ENCODE measurements around the gene NANOS3. TPM values are rescaled to one million over a fixed set of nuclear protein-coding genes. Genes with fewer than 3 reads are reported as not detected.

Gene NANOS3
- total and polyA plus RNA-seq, 9 of the 15 experiments (the other 6 are each of a cell fraction or from before 2014, with no cell fraction given), result not detected

DNA sequence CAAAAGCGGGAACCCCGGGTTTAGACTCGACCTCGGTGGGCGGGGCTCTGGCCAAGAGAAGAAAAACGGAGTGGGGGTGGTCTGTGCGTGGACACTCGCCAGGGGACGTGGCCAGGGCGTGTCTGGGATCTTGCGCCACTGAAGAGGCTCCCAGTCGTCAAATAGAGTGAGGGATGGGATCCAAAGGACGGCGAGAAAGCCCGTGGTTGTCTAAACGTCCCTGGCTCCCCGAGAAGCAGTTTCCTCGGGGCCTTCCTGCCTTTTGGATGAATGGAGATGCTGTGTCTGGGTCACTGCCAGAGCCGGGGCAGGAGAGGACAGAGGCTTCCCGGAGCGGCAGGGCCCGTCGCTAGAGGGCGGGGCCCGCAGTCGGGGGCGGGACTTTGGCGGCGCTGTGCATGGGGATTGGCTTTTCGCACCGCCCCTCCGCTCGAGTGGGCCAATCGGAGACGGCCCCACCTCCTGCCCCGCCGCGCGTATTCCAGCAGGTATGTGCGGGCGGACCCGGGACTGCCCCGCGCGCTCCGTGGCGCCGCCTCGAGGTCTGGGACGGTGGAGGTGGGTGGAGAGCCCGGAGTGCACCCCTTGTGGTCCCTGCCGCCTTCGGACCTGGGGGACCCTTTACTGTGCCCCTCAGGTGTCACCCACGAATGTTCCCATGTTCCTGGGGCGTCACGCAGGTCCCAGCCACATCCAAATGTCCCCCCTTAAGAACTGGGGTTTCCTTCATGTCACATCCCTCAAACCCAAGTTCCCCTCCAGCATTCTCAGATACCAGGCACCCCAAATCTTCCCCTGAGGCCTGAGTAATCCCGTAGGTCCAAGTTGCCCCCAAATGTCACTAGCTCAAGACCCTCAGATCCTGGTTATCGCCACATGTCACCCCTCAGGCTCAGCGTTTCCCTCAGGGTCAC, 43.3 kb upstream of the NANOS3 start (continued):
- TF ChIP-seq, protein P1, sequence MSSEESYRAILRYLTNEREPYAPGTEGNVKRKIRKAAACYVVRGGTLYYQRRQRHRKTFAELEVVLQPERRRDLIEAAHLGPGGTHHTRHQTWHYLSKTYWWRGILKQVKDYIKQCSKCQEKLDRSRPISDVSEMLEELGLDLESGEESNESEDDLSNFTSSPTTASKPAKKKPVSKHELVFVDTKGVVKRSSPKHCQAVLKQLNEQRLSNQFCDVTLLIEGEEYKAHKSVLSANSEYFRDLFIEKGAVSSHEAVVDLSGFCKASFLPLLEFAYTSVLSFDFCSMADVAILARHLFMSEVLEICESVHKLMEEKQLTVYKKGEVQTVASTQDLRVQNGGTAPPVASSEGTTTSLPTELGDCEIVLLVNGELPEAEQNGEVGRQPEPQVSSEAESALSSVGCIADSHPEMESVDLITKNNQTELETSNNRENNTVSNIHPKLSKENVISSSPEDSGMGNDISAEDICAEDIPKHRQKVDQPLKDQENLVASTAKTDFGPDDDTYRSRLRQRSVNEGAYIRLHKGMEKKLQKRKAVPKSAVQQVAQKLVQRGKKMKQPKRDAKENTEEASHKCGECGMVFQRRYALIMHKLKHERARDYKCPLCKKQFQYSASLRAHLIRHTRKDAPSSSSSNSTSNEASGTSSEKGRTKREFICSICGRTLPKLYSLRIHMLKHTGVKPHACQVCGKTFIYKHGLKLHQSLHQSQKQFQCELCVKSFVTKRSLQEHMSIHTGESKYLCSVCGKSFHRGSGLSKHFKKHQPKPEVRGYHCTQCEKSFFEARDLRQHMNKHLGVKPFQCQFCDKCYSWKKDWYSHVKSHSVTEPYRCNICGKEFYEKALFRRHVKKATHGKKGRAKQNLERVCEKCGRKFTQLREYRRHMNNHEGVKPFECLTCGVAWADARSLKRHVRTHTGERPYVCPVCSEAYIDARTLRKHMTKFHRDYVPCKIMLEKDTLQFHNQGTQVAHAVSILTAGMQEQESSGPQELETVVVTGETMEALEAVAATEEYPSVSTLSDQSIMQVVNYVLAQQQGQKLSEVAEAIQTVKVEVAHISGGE (CRISPR knock-in tag; IDR thresholded peaks at IDR 0.05), result no peak
- TF ChIP-seq, protein P2, sequence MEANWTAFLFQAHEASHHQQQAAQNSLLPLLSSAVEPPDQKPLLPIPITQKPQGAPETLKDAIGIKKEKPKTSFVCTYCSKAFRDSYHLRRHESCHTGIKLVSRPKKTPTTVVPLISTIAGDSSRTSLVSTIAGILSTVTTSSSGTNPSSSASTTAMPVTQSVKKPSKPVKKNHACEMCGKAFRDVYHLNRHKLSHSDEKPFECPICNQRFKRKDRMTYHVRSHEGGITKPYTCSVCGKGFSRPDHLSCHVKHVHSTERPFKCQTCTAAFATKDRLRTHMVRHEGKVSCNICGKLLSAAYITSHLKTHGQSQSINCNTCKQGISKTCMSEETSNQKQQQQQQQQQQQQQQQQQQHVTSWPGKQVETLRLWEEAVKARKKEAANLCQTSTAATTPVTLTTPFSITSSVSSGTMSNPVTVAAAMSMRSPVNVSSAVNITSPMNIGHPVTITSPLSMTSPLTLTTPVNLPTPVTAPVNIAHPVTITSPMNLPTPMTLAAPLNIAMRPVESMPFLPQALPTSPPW (CRISPR knock-in tag; IDR thresholded peaks at IDR 0.05), result peak; percentile 53
- TF ChIP-seq BRF1 (IDR thresholded peaks at IDR 0.05; ENCODE audit: borderline replicate concordance, extremely low read depth, insufficient read length) (no peak), NEUROD1 (IDR thresholded peaks at IDR 0.05; ENCODE audit: borderline replicate concordance, low read depth, low read length, partially characterized antibody) (peak; percentile 90), ETS2 (tag; IDR thresholded peaks at IDR 0.05; ENCODE audit: borderline replicate concordance, poor library complexity, severe bottlenecking) (no peak), ZNF174 (CRISPR knock-in tag; IDR thresholded peaks at IDR 0.05) (no peak), E2F3 (CRISPR knock-in tag; IDR thresholded peaks at IDR 0.05) (no peak), STAT5A (IDR thresholded peaks at IDR 0.05; ENCODE audit: borderline replicate concordance, low read length) (no peak), NFIX (CRISPR knock-in tag; IDR thresholded peaks at IDR 0.05; ENCODE audit: low read depth) (no peak), ZFX (CRISPR knock-in tag; IDR thresholded peaks at IDR 0.05) (peak; percentile 56), SPI1 (IDR thresholded peaks at IDR 0.05; ENCODE audit: borderline replicate concordance, low read depth, low read length) (no peak)
- TF ChIP-seq, protein P3, sequence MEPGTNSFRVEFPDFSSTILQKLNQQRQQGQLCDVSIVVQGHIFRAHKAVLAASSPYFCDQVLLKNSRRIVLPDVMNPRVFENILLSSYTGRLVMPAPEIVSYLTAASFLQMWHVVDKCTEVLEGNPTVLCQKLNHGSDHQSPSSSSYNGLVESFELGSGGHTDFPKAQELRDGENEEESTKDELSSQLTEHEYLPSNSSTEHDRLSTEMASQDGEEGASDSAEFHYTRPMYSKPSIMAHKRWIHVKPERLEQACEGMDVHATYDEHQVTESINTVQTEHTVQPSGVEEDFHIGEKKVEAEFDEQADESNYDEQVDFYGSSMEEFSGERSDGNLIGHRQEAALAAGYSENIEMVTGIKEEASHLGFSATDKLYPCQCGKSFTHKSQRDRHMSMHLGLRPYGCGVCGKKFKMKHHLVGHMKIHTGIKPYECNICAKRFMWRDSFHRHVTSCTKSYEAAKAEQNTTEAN (CRISPR knock-in tag; IDR thresholded peaks at IDR 0.05), result no peak
- TF ChIP-seq, protein P4, sequence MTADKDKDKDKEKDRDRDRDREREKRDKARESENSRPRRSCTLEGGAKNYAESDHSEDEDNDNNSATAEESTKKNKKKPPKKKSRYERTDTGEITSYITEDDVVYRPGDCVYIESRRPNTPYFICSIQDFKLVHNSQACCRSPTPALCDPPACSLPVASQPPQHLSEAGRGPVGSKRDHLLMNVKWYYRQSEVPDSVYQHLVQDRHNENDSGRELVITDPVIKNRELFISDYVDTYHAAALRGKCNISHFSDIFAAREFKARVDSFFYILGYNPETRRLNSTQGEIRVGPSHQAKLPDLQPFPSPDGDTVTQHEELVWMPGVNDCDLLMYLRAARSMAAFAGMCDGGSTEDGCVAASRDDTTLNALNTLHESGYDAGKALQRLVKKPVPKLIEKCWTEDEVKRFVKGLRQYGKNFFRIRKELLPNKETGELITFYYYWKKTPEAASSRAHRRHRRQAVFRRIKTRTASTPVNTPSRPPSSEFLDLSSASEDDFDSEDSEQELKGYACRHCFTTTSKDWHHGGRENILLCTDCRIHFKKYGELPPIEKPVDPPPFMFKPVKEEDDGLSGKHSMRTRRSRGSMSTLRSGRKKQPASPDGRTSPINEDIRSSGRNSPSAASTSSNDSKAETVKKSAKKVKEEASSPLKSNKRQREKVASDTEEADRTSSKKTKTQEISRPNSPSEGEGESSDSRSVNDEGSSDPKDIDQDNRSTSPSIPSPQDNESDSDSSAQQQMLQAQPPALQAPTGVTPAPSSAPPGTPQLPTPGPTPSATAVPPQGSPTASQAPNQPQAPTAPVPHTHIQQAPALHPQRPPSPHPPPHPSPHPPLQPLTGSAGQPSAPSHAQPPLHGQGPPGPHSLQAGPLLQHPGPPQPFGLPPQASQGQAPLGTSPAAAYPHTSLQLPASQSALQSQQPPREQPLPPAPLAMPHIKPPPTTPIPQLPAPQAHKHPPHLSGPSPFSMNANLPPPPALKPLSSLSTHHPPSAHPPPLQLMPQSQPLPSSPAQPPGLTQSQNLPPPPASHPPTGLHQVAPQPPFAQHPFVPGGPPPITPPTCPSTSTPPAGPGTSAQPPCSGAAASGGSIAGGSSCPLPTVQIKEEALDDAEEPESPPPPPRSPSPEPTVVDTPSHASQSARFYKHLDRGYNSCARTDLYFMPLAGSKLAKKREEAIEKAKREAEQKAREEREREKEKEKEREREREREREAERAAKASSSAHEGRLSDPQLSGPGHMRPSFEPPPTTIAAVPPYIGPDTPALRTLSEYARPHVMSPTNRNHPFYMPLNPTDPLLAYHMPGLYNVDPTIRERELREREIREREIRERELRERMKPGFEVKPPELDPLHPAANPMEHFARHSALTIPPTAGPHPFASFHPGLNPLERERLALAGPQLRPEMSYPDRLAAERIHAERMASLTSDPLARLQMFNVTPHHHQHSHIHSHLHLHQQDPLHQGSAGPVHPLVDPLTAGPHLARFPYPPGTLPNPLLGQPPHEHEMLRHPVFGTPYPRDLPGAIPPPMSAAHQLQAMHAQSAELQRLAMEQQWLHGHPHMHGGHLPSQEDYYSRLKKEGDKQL (CRISPR knock-in tag; IDR thresholded peaks at IDR 0.05; ENCODE audit: borderline replicate concordance), result no peak
